HEK293 (cell line): Measurements from ENCODE around the gene EGR1.
A peak's percentile ranks its signal among the peaks of the same experiment; 100 is the strongest.

Experiments used
- GLI2 ChIP-seq: fragments of 450-650 bp; formaldehyde crosslinking; IDR thresholded peaks from 2 replicates; pipeline ENCODE4; 2017; ENCODE audit warnings: missing biosample characterization, missing genetic modification characterization, low read depth, borderline replicate concordance
- INSM2 ChIP-seq: fragments of 450-650 bp; formaldehyde crosslinking; IDR thresholded peaks from 2 replicates; pipeline ENCODE4 v1.5.1; 2016; ENCODE audit warnings: missing biosample characterization, missing genetic modification characterization
- KLF8 ChIP-seq: fragments of 450-650 bp; formaldehyde crosslinking; IDR thresholded peaks from 2 replicates; pipeline ENCODE4 v1.5.1; 2016; ENCODE audit warnings: missing biosample characterization, missing genetic modification characterization
- PRDM2 ChIP-seq: fragments of 450-650 bp; formaldehyde crosslinking; IDR thresholded peaks from 2 replicates; pipeline ENCODE4 v1.5.1; 2016; ENCODE audit warnings: missing biosample characterization, missing genetic modification characterization, borderline replicate concordance
- REPIN1 ChIP-seq: fragments of 450-650 bp; formaldehyde crosslinking; IDR thresholded peaks from 2 replicates; pipeline ENCODE4 v1.5.1; 2017; ENCODE audit warnings: missing biosample characterization, missing genetic modification characterization, low read depth
- TCF7L2 ChIP-seq: IDR thresholded peaks from 2 replicates; pipeline ENCODE4 v1.6.1; 2011; ENCODE audit warnings: low read depth, mild to moderate bottlenecking, inconsistent platforms, low read length, moderate library complexity, borderline replicate concordance
- ZBTB49 ChIP-seq: fragments of 450-650 bp; formaldehyde crosslinking; IDR thresholded peaks from 2 replicates; pipeline ENCODE4 v1.5.1; 2016; ENCODE audit warnings: missing biosample characterization, missing genetic modification characterization, low read depth
- ZBTB8A ChIP-seq: fragments of 450-650 bp; formaldehyde crosslinking; IDR thresholded peaks from 2 replicates; pipeline ENCODE4 v1.5.1; 2016; ENCODE audit warnings: missing biosample characterization, missing genetic modification characterization
- ZFP37 ChIP-seq: fragments of 450-650 bp; formaldehyde crosslinking; IDR thresholded peaks from 2 replicates; pipeline ENCODE4 v1.5.1; 2016; ENCODE audit warnings: missing biosample characterization, missing genetic modification characterization
- ZNF155 ChIP-seq: fragments of 450-650 bp; formaldehyde crosslinking; IDR thresholded peaks from 2 replicates; pipeline ENCODE4 v1.5.1; 2016; ENCODE audit warnings: missing biosample characterization, missing genetic modification characterization
- ZNF2 ChIP-seq: fragments of 450-650 bp; formaldehyde crosslinking; IDR thresholded peaks from 2 replicates; pipeline ENCODE4 v1.5.1; 2016; ENCODE audit warnings: missing biosample characterization, missing genetic modification characterization
- ZNF266 ChIP-seq: fragments of 450-650 bp; formaldehyde crosslinking; IDR thresholded peaks from 2 replicates; pipeline ENCODE4 v1.5.1; 2016; ENCODE audit warnings: missing biosample characterization, missing genetic modification characterization, low read depth
- ZNF292 ChIP-seq: fragments of 450-650 bp; formaldehyde crosslinking; IDR thresholded peaks from 2 replicates; pipeline ENCODE4 v1.5.1; 2016; ENCODE audit warnings: low read depth, missing biosample characterization, missing genetic modification characterization, borderline replicate concordance
- ZNF341 ChIP-seq: fragments of 450-650 bp; formaldehyde crosslinking; IDR thresholded peaks from 2 replicates; pipeline ENCODE4; 2016; ENCODE audit warnings: low read depth, missing biosample characterization, missing genetic modification characterization
- ZNF354C ChIP-seq: fragments of 450-650 bp; formaldehyde crosslinking; IDR thresholded peaks from 2 replicates; pipeline ENCODE4 v1.5.1; 2016; ENCODE audit warnings: missing biosample characterization, missing genetic modification characterization, low read depth, borderline replicate concordance
- ZNF362 ChIP-seq: fragments of 450-650 bp; formaldehyde crosslinking; IDR thresholded peaks from 2 replicates; pipeline ENCODE4 v1.5.1; 2016; ENCODE audit warnings: missing biosample characterization, missing genetic modification characterization
- ZNF404 ChIP-seq: fragments of 450-650 bp; formaldehyde crosslinking; IDR thresholded peaks from 2 replicates; pipeline ENCODE4 v1.5.1; 2017; ENCODE audit warnings: missing biosample characterization, missing genetic modification characterization
- ZNF433 ChIP-seq: fragments of 450-650 bp; formaldehyde crosslinking; IDR thresholded peaks from 2 replicates; pipeline ENCODE4 v1.5.1; 2016; ENCODE audit warnings: missing biosample characterization, missing genetic modification characterization, low read depth
- ZNF513 ChIP-seq: fragments of 450-650 bp; IDR thresholded peaks from 2 replicates; pipeline ENCODE4 v1.5.1; 2018; ENCODE audit warnings: missing biosample characterization, missing genetic modification characterization
- ZNF518A ChIP-seq: fragments of 450-650 bp; formaldehyde crosslinking; conservative IDR thresholded peaks from 2 replicates; pipeline ENCODE4 v1.5.1; 2016; ENCODE audit warnings: low read depth, missing biosample characterization, missing genetic modification characterization
- ZNF776 ChIP-seq: fragments of 450-650 bp; formaldehyde crosslinking; IDR thresholded peaks from 2 replicates; pipeline ENCODE4 v1.5.0; 2017; ENCODE audit warnings: missing biosample characterization, missing genetic modification characterization, borderline replicate concordance
- ZNF843 ChIP-seq: fragments of 450-650 bp; formaldehyde crosslinking; IDR thresholded peaks from 2 replicates; pipeline ENCODE4 v1.5.1; 2016; ENCODE audit warnings: missing biosample characterization, missing genetic modification characterization

EGR1 gene

GRCh38 chr5:138464008-138464387 lies 1.3 kb upstream of the EGR1 start (continued):
- TF ChIP-seq ZNF518A (tag by site-specific recombination), result no peak
- peak; percentile 89 for TF ChIP-seq ZBTB8A (tag by site-specific recombination)
- 0 out of 2 replicates have a peak, but pooled peaks have one; percentile 4 for TF ChIP-seq ZNF843 (tag by site-specific recombination)
- peak; percentile 99 for TF ChIP-seq ZNF341 (tag by site-specific recombination)
- no peak for TF ChIP-seq GLI2 (tag by site-specific recombination)
- TF ChIP-seq ZBTB49 (tag by site-specific recombination), result no peak
- no peak for TF ChIP-seq KLF8 (tag by site-specific recombination)
- TF ChIP-seq REPIN1 (tag by site-specific recombination), result no peak; the same call in 1 of the 2 replicates
- peak; percentile 44; the same call in 1 of the 2 replicates for TF ChIP-seq INSM2
- TF ChIP-seq ZFP37 (tag by site-specific recombination), result no peak; the same call in 1 of the 2 replicates
- no peak for TF ChIP-seq ZNF266 (tag by site-specific recombination)
- no peak for TF ChIP-seq PRDM2 (tag by site-specific recombination)
- TF ChIP-seq ZNF362 (tag by site-specific recombination), result no peak
- no peak for TF ChIP-seq ZNF404 (tag by site-specific recombination)
- TF ChIP-seq ZNF2 (tag by site-specific recombination), result peak; percentile 17; the same call in 1 of the 2 replicates
- TF ChIP-seq ZNF433 (tag by site-specific recombination), result no peak
- no peak for TF ChIP-seq ZNF354C (tag by site-specific recombination)
- TF ChIP-seq TCF7L2, result no peak
- no peak for TF ChIP-seq ZNF776 (tag by site-specific recombination)
- TF ChIP-seq ZNF155, result no peak
- no peak for TF ChIP-seq ZNF292 (tag by site-specific recombination)
- 0 out of 2 replicates have a peak, but pooled peaks have one; percentile 17 for TF ChIP-seq ZNF513
